ENCODE measurements around the gene TMX2. TPM values are rescaled to one million over a fixed set of nuclear protein-coding genes. Genes with fewer than 3 reads are reported as not detected.
A peak's percentile ranks its signal among the peaks of the same experiment; 100 is the strongest.
"Not testable (repeated sequence)": the region's sequence is repeated elsewhere in the genome, so short reads cannot be mapped to it uniquely, and the experiment has no call there.

Gene TMX2
- total and polyA plus RNA-seq, 4 experiments from 2014 or later = 63.6 to 88.5 (median 72.5) TPM

- H3K36me3 ChIP-seq (ENCODE audit: insufficient read depth, low read length) = peaks cover 67% of the 10 kb centered on the region
These were observed 12.6 kb upstream of the TMX2 start for GRCh38 chr11:57699813-57700212.

DNA sequence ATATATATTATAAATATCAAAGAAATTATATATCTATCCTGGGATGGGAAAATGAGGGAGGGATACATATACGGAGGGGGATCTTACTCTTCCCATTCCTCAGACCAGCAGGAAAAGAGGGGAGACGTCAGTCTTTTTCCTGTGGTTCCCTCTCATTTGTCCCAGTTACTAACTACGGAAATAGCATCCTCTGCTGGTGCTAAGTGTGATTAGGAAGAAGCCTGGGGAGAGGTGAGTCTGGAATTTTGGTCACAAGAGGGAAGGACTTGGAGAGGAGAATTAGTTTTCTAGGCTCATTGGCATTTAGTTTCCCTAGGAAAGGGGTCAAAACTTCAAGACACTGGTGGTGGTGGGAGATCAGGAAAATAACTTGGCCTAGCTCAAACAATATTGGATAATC is 12.0 kb upstream of the TMX2 start:
- no peak for DNase-seq
- Mint-ChIP-seq H3K9me3 (no peaks in the 10 kb centered on the region), H3K36me3 (peaks cover 42 to 74% of the 10 kb centered on the region in 2 donors), H3K27me3 (no peaks in the 10 kb centered on the region), H3K27ac (no peak overlapping the region), H3K4me3 (no peak overlapping the region), H3K4me1 (no peaks in the 10 kb centered on the region)
- no peaks in the 10 kb centered on the region for H3K27me3 ChIP-seq (ENCODE audit: insufficient read depth, low read length)
- H3K36me3 ChIP-seq (ENCODE audit: insufficient read depth, low read length) = peaks cover 63% of the 10 kb centered on the region
- intact Hi-C loops (cut with micrococcal nuclease) = no loop called here
- no peaks in the 10 kb centered on the region for H3K4me1 ChIP-seq (ENCODE audit: insufficient read depth, low read length)
- POLR2A ChIA-PET (ENCODE audit: partially characterized antibody) = no interaction called here
- H3K27ac ChIP-seq (ENCODE audit: low read depth, low read length) = no peak overlapping the region
- CTCF ChIA-PET (ENCODE audit: partially characterized antibody) = interaction anchor here (1.8 kb wide), 1 partner anchor 100 kb away, joined by 6 read pairs; no protein-coding TSS in a partner anchor
- H3K9me3 ChIP-seq (ENCODE audit: control insufficient read depth in 1 of 2, low read length in 2 of 2) = no peaks in the 10 kb centered on the region
- H3K4me3 ChIP-seq (ENCODE audit: low read length in 2 of 2) = no peak overlapping the region

More at GRCh38 chr11:57699813-57700212, 12.6 kb upstream of the TMX2 start:
- Mint-ChIP-seq H3K4me3 (no peak overlapping the region), H3K9me3 (no peaks in the 10 kb centered on the region), H3K27me3 (no peaks in the 10 kb centered on the region), H3K36me3 (peaks cover 42 to 75% of the 10 kb centered on the region in 2 donors), H3K27ac (peak overlapping the region in 2 of 7 donors; percentile 37 to 39), H3K4me1 (no peaks in the 10 kb centered on the region)
- H3K4me1 ChIP-seq (ENCODE audit: insufficient read depth, low read length) = no peaks in the 10 kb centered on the region
- no peak for DNase-seq
- CTCF ChIA-PET (ENCODE audit: partially characterized antibody) = no interaction called here
- H3K9me3 ChIP-seq (ENCODE audit: control insufficient read depth in 1 of 2, low read length in 2 of 2) = no peaks in the 10 kb centered on the region
- intact Hi-C loops (cut with micrococcal nuclease) = no loop called here
- no peak overlapping the region for H3K27ac ChIP-seq (ENCODE audit: low read depth, low read length)
- H3K27me3 ChIP-seq (ENCODE audit: insufficient read depth, low read length) = no peaks in the 10 kb centered on the region
- H3K4me3 ChIP-seq (ENCODE audit: low read length in 2 of 2) = no peak overlapping the region
- POLR2A ChIA-PET (ENCODE audit: partially characterized antibody) = no interaction called here

DNA sequence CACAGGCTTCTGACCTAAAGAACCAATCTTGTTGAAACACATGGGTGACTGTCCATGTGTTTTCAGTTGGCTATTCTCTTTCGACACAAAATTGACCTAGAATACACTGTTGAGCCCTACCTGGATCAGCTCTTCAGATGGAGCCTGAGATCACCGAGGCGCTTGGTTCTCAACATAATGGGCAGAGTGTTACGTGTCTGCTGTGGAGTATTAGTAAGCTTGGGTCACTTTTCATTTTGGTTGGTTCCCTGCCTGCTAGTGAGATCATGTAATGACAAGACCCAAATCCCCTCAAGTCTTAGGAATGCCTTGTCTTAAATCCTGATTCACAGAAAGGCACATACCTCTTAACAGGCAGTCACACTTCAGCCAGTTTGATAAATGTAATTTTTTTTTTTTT is 9.1 kb upstream of the TMX2 start:
- Mint-ChIP-seq H3K36me3 (peaks cover 32 to 62% of the 10 kb centered on the region in 2 donors), H3K9me3 (no peaks in the 10 kb centered on the region), H3K27ac (peak overlapping the region in 1 of 7 donors; percentile 43), H3K4me1 (peaks cover 3 to 6% (median 4%) of the 10 kb centered on the region in 4 donors), H3K4me3 (no peak overlapping the region), H3K27me3 (no peaks in the 10 kb centered on the region)
- no peaks in the 10 kb centered on the region for H3K9me3 ChIP-seq (ENCODE audit: control insufficient read depth in 1 of 2, low read length in 2 of 2)
- no peak overlapping the region for H3K27ac ChIP-seq (ENCODE audit: low read depth, low read length)
- peaks cover 44% of the 10 kb centered on the region for H3K36me3 ChIP-seq (ENCODE audit: insufficient read depth, low read length)
- no peak for DNase-seq
- intact Hi-C loops (cut with micrococcal nuclease) = no loop called here
- no peaks in the 10 kb centered on the region for H3K27me3 ChIP-seq (ENCODE audit: insufficient read depth, low read length)
- no peak overlapping the region for H3K4me3 ChIP-seq (ENCODE audit: low read length in 2 of 2)
- H3K4me1 ChIP-seq (ENCODE audit: insufficient read depth, low read length) = no peaks in the 10 kb centered on the region
- ChIA-PET CTCF (ENCODE audit: partially characterized antibody) (interaction anchor here (0.7 to 3.3 kb wide), 3 partner anchors 31 to 99 kb away, joined by 3 to 17 read pairs (median 4); no protein-coding TSS in a partner anchor), POLR2A (ENCODE audit: partially characterized antibody) (interaction anchor here (1.0 to 1.5 kb wide), 2 partner anchors 9 to 10 kb away, joined by 5 read pairs; partner anchors contain the start of genes MED19 and TMX2)

DNA sequence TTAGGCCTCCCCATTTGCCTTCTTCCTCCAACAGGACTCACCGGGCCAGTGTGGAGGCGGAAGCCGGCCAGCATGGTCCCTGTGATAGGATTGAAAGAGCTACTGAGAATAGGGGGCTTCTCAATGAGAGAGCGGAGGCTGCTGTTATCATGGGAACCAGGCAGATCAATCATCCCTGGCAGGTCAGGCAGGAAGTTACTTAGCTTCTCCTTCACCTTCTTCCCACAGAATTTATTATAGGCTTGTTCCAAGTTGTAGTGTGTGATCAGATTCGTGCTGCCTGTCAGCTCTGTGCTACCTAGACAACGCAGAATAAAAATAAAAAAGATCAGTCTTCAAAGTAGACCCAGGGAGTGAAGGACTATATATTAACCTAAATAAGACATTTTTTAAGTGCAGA is 7.5 kb upstream of the TMX2 start:
- DNase-seq = no peak
- Histone ChIP-seq H3K4me1 (ENCODE audit: insufficient read depth, low read length) (no peaks in the 10 kb centered on the region), H3K27me3 (ENCODE audit: insufficient read depth, low read length) (no peaks in the 10 kb centered on the region), H3K4me3 (ENCODE audit: low read length in 2 of 2) (no peak overlapping the region), H3K36me3 (ENCODE audit: insufficient read depth, low read length) (peaks cover 28% of the 10 kb centered on the region), H3K27ac (ENCODE audit: low read depth, low read length) (no peak overlapping the region), H3K9me3 (ENCODE audit: control insufficient read depth in 1 of 2, low read length in 2 of 2) (no peaks in the 10 kb centered on the region)
- Mint-ChIP-seq H3K9me3 (no peaks in the 10 kb centered on the region), H3K4me3 (no peak overlapping the region), H3K27ac (peak overlapping the region in 1 of 7 donors; percentile 37), H3K4me1 (peaks cover 8 to 15% (median 10%) of the 10 kb centered on the region in 4 donors), H3K27me3 (no peaks in the 10 kb centered on the region), H3K36me3 (peaks cover 21 to 49% of the 10 kb centered on the region in 2 donors)
- intact Hi-C loops (cut with micrococcal nuclease) = no loop called here
- POLR2A ChIA-PET (ENCODE audit: partially characterized antibody) = no interaction called here
- CTCF ChIA-PET (ENCODE audit: partially characterized antibody) = interaction anchor here (3.3 kb wide), 1 partner anchor 96 kb away, joined by 17 read pairs; no protein-coding TSS in a partner anchor

GRCh38 chr11:57705432-57705831 is 7.0 kb upstream of the TMX2 start:
- CTCF ChIA-PET (ENCODE audit: partially characterized antibody) = interaction anchor here (3.3 kb wide), 1 partner anchor 95 kb away, joined by 17 read pairs; no protein-coding TSS in a partner anchor
- H3K27ac Mint-ChIP-seq = not testable (repeated sequence)
- POLR2A ChIA-PET (ENCODE audit: partially characterized antibody) = interaction anchor here (0.6 kb wide), 1 partner anchor 13 kb away, joined by 3 read pairs; no protein-coding TSS in a partner anchor

DNA sequence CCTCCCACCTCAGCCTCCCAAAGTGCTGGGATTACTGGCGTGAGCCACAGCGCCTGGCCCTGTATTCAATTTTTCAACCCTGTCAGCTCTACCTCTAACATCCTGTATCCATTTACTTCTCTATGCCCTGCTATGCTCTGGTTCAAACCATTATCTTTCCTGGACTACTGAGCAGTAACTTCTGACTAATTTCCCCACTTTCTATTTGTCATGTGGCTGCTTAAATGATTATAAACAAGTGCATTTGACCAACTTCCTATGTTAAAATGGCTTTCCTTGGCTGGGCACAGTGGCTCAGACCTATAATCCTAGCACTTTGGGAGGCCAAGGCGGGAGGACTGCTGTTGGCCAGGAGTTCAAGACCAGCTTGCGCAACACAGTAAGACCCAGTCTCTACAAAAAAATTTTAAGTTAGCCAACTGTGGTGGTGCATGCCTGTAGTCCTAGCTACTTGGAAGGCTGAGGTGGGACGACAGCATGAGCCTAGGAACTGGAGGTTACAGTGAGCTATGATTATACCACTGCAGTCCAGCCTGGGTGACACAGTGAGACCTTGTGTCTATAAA is 2.5 kb upstream of the TMX2 start:
- peaks cover 1% of the 10 kb centered on the region for H3K36me3 ChIP-seq (ENCODE audit: insufficient read depth, low read length)
- H3K9me3 ChIP-seq (ENCODE audit: control insufficient read depth in 1 of 2, low read length in 2 of 2) = no peaks in the 10 kb centered on the region
- Mint-ChIP-seq H3K27ac (peak overlapping the region in 5 of 7 donors; percentile 3 to 79 (median 51)), H3K4me3 (peak overlapping the region in 1 of 8 donors; percentile 21), H3K36me3 (peaks cover 3 to 32% of the 10 kb centered on the region in 2 donors), H3K27me3 (no peaks in the 10 kb centered on the region), H3K9me3 (no peaks in the 10 kb centered on the region), H3K4me1 (peaks cover 31 to 62% (median 44%) of the 10 kb centered on the region in 4 donors)
- ChIA-PET CTCF (ENCODE audit: partially characterized antibody) (interaction anchor here (1.1 to 5.3 kb wide), 4 partner anchors 8 to 142 kb away, joined by 4 to 30 read pairs (median 5); partner anchors contain the start of gene UBE2L6), POLR2A (ENCODE audit: partially characterized antibody) (interaction anchor here (0.7 to 2.6 kb wide), 4 partner anchors 9 to 253 kb away, joined by 3 to 29 read pairs (median 4); partner anchors contain the start of gene SELENOH)
- no peak for DNase-seq
- intact Hi-C loops (cut with micrococcal nuclease) = loop anchor here (5.0 to 10.0 kb wide), 2 partner anchors 1432 to 1845 kb away; partner anchors contain the start of gene FAM111A
- H3K4me1 ChIP-seq (ENCODE audit: insufficient read depth, low read length) = peaks cover 33% of the 10 kb centered on the region
- no peak overlapping the region for H3K27ac ChIP-seq (ENCODE audit: low read depth, low read length)
- H3K27me3 ChIP-seq (ENCODE audit: insufficient read depth, low read length) = no peaks in the 10 kb centered on the region
- H3K4me3 ChIP-seq (ENCODE audit: low read length in 2 of 2) = no peak overlapping the region

More at GRCh38 chr11:57705432-57705831, 7.0 kb upstream of the TMX2 start:
- H3K9me3 Mint-ChIP-seq; H3K27me3 Mint-ChIP-seq; H3K9me3 ChIP-seq (ENCODE audit: control insufficient read depth in 1 of 2, low read length in 2 of 2); H3K4me3 ChIP-seq (ENCODE audit: low read length in 2 of 2); H3K4me1 ChIP-seq (ENCODE audit: insufficient read depth, low read length); H3K4me3 Mint-ChIP-seq; H3K27ac ChIP-seq (ENCODE audit: low read depth, low read length); intact Hi-C loops (cut with micrococcal nuclease); H3K27me3 ChIP-seq (ENCODE audit: insufficient read depth, low read length); DNase-seq: not testable (repeated sequence)
- Mint-ChIP-seq H3K36me3 (peaks cover 19 to 47% of the 10 kb centered on the region in 2 donors), H3K4me1 (peaks cover 11 to 20% (median 12%) of the 10 kb centered on the region in 4 donors)
- peaks cover 27% of the 10 kb centered on the region for H3K36me3 ChIP-seq (ENCODE audit: insufficient read depth, low read length)

Measured in CD4-positive, alpha-beta memory T cell (primary cell).